ENCODE data around the gene WIPF2.
"Not testable (repeated sequence)": the region's sequence is repeated elsewhere in the genome, so short reads cannot be mapped to it uniquely, and the experiment has no call there.

Gene WIPF2

DNA sequence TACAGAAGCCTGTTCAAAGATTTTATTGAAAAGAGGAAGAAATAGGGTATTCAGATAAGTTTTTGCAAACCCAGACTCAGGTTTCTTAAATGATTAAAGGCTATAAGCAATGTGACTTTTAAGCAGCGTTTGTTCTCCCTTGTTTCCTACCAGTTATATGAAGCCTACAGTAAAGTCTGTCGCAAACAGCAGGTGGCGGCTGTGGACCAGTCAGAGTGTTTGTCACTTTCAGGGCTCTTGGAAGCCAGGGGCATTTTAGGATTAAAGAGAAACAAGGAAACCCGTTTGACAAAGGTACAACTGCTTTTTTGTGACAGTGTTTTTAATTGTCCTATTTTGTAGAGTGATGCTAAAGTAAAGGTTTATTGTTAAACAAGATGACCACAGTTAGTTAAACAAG is 82.2 kb downstream of the WIPF2 start:
- TF ChIP-seq, protein P1, sequence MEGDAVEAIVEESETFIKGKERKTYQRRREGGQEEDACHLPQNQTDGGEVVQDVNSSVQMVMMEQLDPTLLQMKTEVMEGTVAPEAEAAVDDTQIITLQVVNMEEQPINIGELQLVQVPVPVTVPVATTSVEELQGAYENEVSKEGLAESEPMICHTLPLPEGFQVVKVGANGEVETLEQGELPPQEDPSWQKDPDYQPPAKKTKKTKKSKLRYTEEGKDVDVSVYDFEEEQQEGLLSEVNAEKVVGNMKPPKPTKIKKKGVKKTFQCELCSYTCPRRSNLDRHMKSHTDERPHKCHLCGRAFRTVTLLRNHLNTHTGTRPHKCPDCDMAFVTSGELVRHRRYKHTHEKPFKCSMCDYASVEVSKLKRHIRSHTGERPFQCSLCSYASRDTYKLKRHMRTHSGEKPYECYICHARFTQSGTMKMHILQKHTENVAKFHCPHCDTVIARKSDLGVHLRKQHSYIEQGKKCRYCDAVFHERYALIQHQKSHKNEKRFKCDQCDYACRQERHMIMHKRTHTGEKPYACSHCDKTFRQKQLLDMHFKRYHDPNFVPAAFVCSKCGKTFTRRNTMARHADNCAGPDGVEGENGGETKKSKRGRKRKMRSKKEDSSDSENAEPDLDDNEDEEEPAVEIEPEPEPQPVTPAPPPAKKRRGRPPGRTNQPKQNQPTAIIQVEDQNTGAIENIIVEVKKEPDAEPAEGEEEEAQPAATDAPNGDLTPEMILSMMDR (IDR thresholded peaks at IDR 0.05; ENCODE audit: extremely low read depth, insufficient read depth, missing control alignments), result peak; percentile 34
- no peak for DNase-seq (ENCODE audit: low spot score)
- in situ Hi-C loops (cut with MboI; ENCODE audit: low pct_unique_long_range_greater_than_20kb, low sequenced_read_pairs, unreplicated experiment), result loop anchor here (5.0 kb wide), 1 partner anchor 51 kb away; no protein-coding TSS in a partner anchor

DNA sequence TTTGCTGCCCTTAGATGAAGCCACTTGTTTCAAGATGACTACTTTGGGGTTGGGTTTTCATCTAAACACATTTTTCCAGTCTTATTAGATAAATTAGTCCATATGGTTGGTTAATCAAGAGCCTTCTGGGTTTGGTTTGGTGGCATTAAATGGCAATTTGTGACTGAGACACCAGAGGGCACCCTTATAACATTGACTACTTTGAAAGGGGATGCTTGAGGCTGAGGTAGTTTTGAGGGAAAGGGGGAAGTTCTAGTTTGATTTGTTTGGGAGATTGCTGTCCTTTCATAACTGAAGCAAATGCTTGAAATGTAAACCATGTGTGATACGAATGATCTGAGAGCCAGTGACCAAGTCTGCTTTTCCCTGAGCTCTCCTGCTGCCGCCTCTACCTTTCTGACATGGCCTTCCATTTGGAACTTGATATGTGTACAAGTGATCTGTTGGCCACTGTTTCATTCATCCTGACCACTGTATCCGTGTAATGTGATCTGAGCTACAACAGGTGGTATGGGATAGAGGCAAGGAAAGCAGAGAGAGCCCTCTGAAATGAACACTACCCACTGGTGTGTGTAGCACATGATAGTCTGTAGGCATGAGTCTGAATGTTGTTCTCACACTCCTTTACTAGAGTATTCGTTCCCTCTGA is 84.0 kb downstream of the WIPF2 start:
- in situ Hi-C loops (cut with MboI; ENCODE audit: low pct_unique_long_range_greater_than_20kb, low sequenced_read_pairs, unreplicated experiment), result loop anchor here (5.0 kb wide), 1 partner anchor 49 kb away; no protein-coding TSS in a partner anchor
- DNase-seq (ENCODE audit: low spot score), result peak; percentile 66
- TF ChIP-seq, protein P1 (IDR thresholded peaks at IDR 0.05; ENCODE audit: extremely low read depth, insufficient read depth, missing control alignments), result peak; percentile 69

DNA sequence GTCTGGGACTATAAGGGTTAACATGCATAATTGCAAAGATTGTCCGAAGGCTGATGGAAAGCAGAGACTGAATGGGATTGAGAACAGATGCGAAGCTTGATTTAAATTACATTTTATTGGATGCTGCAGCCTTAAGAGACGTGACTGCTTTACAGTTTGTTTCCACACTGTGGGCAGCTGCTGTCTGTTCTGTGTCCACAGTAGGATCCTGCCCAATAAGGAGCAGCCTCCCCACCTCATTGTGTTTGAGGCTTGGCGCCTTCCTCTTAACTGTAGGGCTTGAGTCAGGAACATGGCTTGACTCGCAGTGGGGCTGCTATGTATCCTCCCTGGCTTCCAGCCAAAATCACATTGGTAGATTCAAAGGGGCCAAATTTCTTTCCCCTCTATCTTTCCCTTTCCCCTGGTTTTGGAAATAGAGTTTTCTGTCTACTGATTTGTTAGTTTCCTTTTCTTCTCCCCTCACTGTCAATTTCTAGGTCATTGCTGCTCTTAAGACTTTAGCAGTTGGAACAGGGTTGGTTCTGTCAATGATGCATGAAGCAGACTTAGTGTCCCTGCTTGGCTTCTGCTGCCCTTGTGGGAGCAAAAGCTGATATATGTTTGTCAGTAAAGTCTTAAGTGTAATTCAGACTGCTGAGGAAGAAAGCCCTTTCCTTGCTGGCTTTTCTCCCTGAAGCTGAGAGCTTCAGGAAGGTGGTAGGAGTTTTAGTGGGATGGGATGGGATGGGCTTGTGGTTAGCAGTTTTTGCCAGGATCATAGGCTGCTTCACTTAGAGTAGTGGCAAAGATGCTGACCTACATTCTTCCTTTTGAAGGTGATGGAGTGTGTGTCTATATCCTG is 84.8 kb downstream of the WIPF2 start:
- TF ChIP-seq, protein P1 (IDR thresholded peaks at IDR 0.05; ENCODE audit: extremely low read depth, insufficient read depth, missing control alignments), result no peak
- in situ Hi-C loops (cut with MboI; ENCODE audit: low pct_unique_long_range_greater_than_20kb, low sequenced_read_pairs, unreplicated experiment), result loop anchor here (5.0 kb wide), 1 partner anchor 48 kb away; no protein-coding TSS in a partner anchor
- DNase-seq (ENCODE audit: low spot score), result no peak

DNA sequence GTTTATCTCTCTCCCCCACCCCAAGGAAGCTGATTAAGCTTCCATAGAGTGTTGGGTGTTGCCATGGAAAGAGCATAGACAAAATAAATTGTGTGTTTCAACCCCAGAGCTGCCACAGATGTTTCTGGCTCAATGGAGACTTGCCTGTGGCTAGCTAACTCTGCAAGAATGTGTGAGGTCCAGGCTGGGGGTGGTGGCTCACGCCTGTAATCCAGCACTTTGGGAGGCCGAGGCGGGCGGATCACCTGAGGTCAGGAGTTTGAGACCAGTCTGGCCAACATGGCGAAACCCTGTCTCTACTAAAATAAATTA is 85.4 kb downstream of the WIPF2 start:
- DNase-seq (ENCODE audit: low spot score), result not testable (repeated sequence)
- in situ Hi-C loops (cut with MboI; ENCODE audit: low pct_unique_long_range_greater_than_20kb, low sequenced_read_pairs, unreplicated experiment), result loop anchor here (5.0 kb wide), 1 partner anchor 48 kb away; no protein-coding TSS in a partner anchor

DNA sequence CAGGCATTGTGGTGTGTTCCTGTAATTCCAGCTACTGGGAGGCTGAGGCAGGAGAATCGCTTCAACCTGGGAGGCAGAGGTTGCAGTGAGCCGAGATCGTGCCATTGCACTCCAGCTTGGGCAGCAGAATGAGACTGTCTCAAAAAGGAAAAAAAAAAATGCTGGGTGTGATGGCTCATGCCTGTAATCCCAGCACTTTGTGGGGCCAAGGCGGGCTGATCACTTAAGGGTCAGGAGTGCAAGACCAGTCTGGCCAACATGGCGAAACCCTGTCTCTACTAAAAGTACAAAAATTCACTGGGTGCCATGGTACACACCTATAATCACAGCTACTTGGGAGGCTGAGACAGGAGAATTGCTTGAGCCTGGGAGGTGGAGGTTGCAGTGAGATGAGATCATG is 85.8 kb downstream of the WIPF2 start:
- in situ Hi-C loops (cut with MboI; ENCODE audit: low pct_unique_long_range_greater_than_20kb, low sequenced_read_pairs, unreplicated experiment), result loop anchor here (5.0 kb wide), 1 partner anchor 47 kb away; no protein-coding TSS in a partner anchor
- DNase-seq (ENCODE audit: low spot score), result not testable (repeated sequence)

DNA sequence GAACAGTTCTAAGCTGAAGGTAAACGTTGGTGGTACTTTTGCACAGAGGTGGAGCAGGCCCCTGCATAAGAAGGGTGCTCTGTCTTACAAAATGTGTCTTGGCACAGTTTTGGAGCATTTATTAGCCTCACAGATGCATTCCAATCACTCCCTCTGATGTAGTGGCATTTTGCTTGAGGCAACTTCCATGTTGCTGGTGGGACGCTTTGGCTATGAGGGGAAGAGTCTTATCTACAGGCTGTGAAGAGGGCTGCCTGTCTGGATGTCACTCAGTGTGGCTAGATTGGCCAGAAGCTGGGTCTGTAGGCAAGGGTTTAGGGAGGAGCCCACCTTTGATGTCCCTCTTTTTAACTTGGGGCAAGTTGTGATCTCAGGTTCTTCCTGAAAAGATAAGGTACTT is 87.3 kb downstream of the WIPF2 start:
- in situ Hi-C loops (cut with MboI; ENCODE audit: low pct_unique_long_range_greater_than_20kb, low sequenced_read_pairs, unreplicated experiment), result no loop called here
- DNase-seq (ENCODE audit: low spot score), result no peak
- TF ChIP-seq, protein P1 (IDR thresholded peaks at IDR 0.05; ENCODE audit: extremely low read depth, insufficient read depth, missing control alignments), result no peak

DNA sequence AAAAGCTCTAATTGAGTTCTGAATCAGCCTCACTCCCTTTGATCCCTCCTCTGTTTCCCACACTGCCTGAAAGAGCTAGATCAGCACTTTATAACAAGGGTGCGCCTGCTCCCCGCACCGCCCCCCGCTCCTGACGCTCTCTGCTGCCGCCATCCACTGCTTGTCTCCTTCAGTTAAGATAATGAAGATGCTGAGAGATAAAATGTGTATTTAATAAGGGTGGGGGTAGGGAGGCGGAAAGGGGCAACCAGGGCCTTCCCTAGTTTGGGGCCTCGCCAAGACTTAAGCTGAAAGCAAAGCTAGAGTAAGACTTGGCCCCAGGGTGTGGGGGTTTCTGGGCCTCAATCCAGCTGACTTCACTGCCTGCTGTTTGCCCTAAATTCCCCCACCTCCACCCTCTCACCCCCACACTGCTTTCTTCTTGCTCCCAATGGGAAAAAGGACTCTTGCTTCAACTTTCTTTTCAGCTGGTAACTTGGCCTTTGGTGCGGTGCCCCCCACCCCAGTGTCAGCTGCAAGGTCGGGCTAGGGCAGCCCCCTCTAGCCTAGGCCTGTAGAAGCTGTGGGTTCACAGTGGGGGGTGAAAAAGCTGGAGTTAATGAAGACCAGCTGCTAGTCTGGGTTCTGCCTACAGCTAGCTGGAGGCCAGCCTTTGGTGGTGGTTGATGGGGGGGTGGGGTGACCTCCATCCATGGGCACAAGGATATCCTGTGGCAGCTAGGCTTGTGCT is 88.1 kb downstream of the WIPF2 start:
- in situ Hi-C loops (cut with MboI; ENCODE audit: low pct_unique_long_range_greater_than_20kb, low sequenced_read_pairs, unreplicated experiment), result no loop called here
- DNase-seq (ENCODE audit: low spot score), result no peak
- TF ChIP-seq, protein P1 (IDR thresholded peaks at IDR 0.05; ENCODE audit: extremely low read depth, insufficient read depth, missing control alignments), result no peak

Measured in GM13977 (cell line).